K562 (cell line): ENCODE results near the gene PLXDC1. TPM values are rescaled to one million over a fixed set of nuclear protein-coding genes. Genes with fewer than 3 reads are reported as not detected.

Source experiments
- CBX2 ChIP-seq: fragments of 200-600 bp; sonication (generic); IDR thresholded peaks from one replicate; pipeline ENCODE4 v1.6.1; 2012; ENCODE audit warnings: mild to moderate bottlenecking, low read length, inconsistent platforms; ENCODE audit not compliant: insufficient read depth, poor library complexity, severe bottlenecking
- EGR1 ChIP-seq: fragments of 450-650 bp; conservative IDR thresholded peaks from 2 replicates; pipeline ENCODE4 v1.6.1; 2017; ENCODE audit warnings: mild to moderate bottlenecking
- ELK1 ChIP-seq: sonication (generic); formaldehyde crosslinking; IDR thresholded peaks from 2 replicates; pipeline ENCODE4 v1.8.1; 2022; ENCODE audit warnings: missing genetic modification reagents
- FUS ChIP-seq: fragments of 200-400 bp; formaldehyde crosslinking; optimal IDR thresholded peaks from 2 replicates; pipeline ENCODE3; 2017; ENCODE audit warnings: low read depth, low read length
- GTF2F1 ChIP-seq: IDR thresholded peaks from 2 replicates; pipeline ENCODE4 v1.6.1; 2011; ENCODE audit warnings: low read depth, low read length, improper control_type of control experiment
- HIVEP1 ChIP-seq: fragments of 250-450 bp; sonication (Bioruptor Pico); IDR thresholded peaks from 2 replicates; pipeline ENCODE4 v1.4.0; 2020; ENCODE audit warnings: mild to moderate bottlenecking
- KDM2B ChIP-seq: fragments of 250-450 bp; sonication (Bioruptor Pico); IDR thresholded peaks from 2 replicates; pipeline ENCODE4 v1.8.0; 2021; ENCODE audit warnings: mild to moderate bottlenecking, moderate library complexity
- MCM7 ChIP-seq, 2 experiments: fragments of 450-650 bp; IDR thresholded peaks; 2 replicates each; pipeline ENCODE4 v1.6.1; 2016 to 2018
- NFIC ChIP-seq: fragments of 450-650 bp; IDR thresholded peaks from 2 replicates; pipeline ENCODE4 v1.6.1; 2017; ENCODE audit warnings: mild to moderate bottlenecking, inconsistent platforms
- NUFIP1 ChIP-seq: fragments of 450-650 bp; IDR thresholded peaks from 2 replicates; pipeline ENCODE4 v1.6.1; 2018; ENCODE audit not compliant: partially characterized antibody
- RB1 ChIP-seq: fragments of 450-650 bp; IDR thresholded peaks from 2 replicates; pipeline ENCODE4 v1.6.1; 2017; ENCODE audit warnings: low read depth, mild to moderate bottlenecking
- RFX1 ChIP-seq: fragments of 450-650 bp; IDR thresholded peaks from 2 replicates; pipeline ENCODE4 v1.6.1; 2016; ENCODE audit warnings: mild to moderate bottlenecking, moderate library complexity
- RFX7 ChIP-seq: fragments of 250-450 bp; sonication (Bioruptor Pico); IDR thresholded peaks from 2 replicates; pipeline ENCODE4 v1.5.1; 2021; ENCODE audit warnings: mild to moderate bottlenecking
- SETDB1 ChIP-seq: IDR thresholded peaks from one replicate; pipeline ENCODE4 v1.6.1; 2012; ENCODE audit warnings: low read length, control low read depth, inconsistent platforms
- STAT5A ChIP-seq: IDR thresholded peaks from 2 replicates; pipeline ENCODE4 v1.6.1; 2012; ENCODE audit warnings: low read length, inconsistent platforms, borderline replicate concordance
- TRIM24 ChIP-seq, 2 experiments: fragments of 450-650 bp; IDR thresholded peaks; 2 replicates each; pipeline ENCODE4 v1.6.1; 2016
- ZFP1 ChIP-seq: fragments of 450-650 bp; formaldehyde crosslinking; IDR thresholded peaks from 2 replicates; pipeline ENCODE4 v1.4.0; 2020; ENCODE audit warnings: mild to moderate bottlenecking, mixed read lengths
- ZNF12 ChIP-seq: sonication (generic); formaldehyde crosslinking; IDR thresholded peaks from 2 replicates; pipeline ENCODE4 v1.4.0; 2020; ENCODE audit warnings: mild to moderate bottlenecking, missing genetic modification reagents
- ZNF165 ChIP-seq: fragments of 250-450 bp; sonication (Bioruptor Pico); IDR thresholded peaks from 2 replicates; pipeline ENCODE4 v1.4.0; 2020; ENCODE audit warnings: borderline replicate concordance
- ZNF175 ChIP-seq: fragments of 200-800 bp; sonication (Bioruptor generic); IDR thresholded peaks from 2 replicates; pipeline ENCODE4 v1.6.1; 2016; ENCODE audit warnings: low read depth, mild to moderate bottlenecking, missing genetic modification characterization, missing compliant biosample characterization
- ZNF253 ChIP-seq: fragments of 250-450 bp; sonication (Bioruptor Pico); conservative IDR thresholded peaks from 2 replicates; pipeline ENCODE4 v1.6.1; 2021; ENCODE audit warnings: mild to moderate bottlenecking
- ZNF3 ChIP-seq: fragments of 250-450 bp; sonication (Bioruptor Pico); IDR thresholded peaks from 2 replicates; pipeline ENCODE4 v1.5.0; 2021; ENCODE audit warnings: mild to moderate bottlenecking, moderate library complexity
- ZNF311 ChIP-seq: fragments of 250-450 bp; sonication (Bioruptor Pico); IDR thresholded peaks from 2 replicates; pipeline ENCODE4 v1.4.0; 2020; ENCODE audit warnings: mild to moderate bottlenecking, moderate library complexity
- ZNF41 ChIP-seq: fragments of 250-450 bp; sonication (Bioruptor Pico); conservative IDR thresholded peaks from 2 replicates; pipeline ENCODE4 v1.4.0; 2020; ENCODE audit warnings: mild to moderate bottlenecking
- ZNF444 ChIP-seq: fragments of 250-450 bp; sonication (Bioruptor Pico); IDR thresholded peaks from 2 replicates; pipeline ENCODE4 v1.4.0; 2020; ENCODE audit warnings: mild to moderate bottlenecking, moderate library complexity
- polyA plus RNA-seq, 8 experiments: library from polyadenylated mRNA; depleted of rRNA in 4 of 8; stranded (reverse) in 5 of 8; unstranded in 3 of 8; fragments of >200 nt; fragmentation: Nextera tagmentation in 2 of 8; fragmentation: Illumina TruSeq in 1 of 8; extraction: Ambion mirVana in 2 of 8; extraction: Trizol in 1 of 8; gene quantifications; 2 replicates each; pipeline versions ENCODE4 v1.2.1 to v1.2.3, GENCODE V29; 2011 to 2014; ENCODE audit warnings: inconsistent platforms in 1 of 8, missing spikeins in 1 of 8
- total RNA-seq, 7 experiments: library from RNA; depleted of rRNA in 6 of 7; stranded (reverse); fragments of >200 nt in 6 of 7; fragmentation: Illumina TruSeq in 2 of 7; extraction: Trizol in 2 of 7; gene quantifications; 2 replicates each; pipeline versions ENCODE4 v1.2.1 to v1.2.3, GENCODE V29; 2011 to 2021; ENCODE audit warnings: low replicate concordance in 1 of 7
- TF ChIP-seq, protein P1 (sequence below): fragments of 450-650 bp; IDR thresholded peaks from 2 replicates; pipeline ENCODE4 v1.6.1; 2016; ENCODE audit warnings: mild to moderate bottlenecking
- TF ChIP-seq, protein P2 (sequence below): fragments of 450-650 bp; IDR thresholded peaks from 2 replicates; pipeline ENCODE4 v1.6.1; 2016; ENCODE audit warnings: missing biosample characterization, missing genetic modification characterization

Gene PLXDC1
- total and polyA plus RNA-seq, 9 of the 15 experiments (the other 6 are each of a cell fraction or from before 2014, with no cell fraction given): not detected

- TF ChIP-seq RB1 (no peak), ZNF253 (no peak), ZNF12 (CRISPR knock-in tag) (no peak), CBX2 (no peak), ZNF3 (CRISPR knock-in tag) (no peak), EGR1 (no peak), KDM2B (CRISPR knock-in tag) (no peak), RFX7 (CRISPR knock-in tag) (no peak), NFIC (no peak), ZNF165 (no peak), ZNF41 (CRISPR knock-in tag) (no peak), MCM7 (IDR thresholded peaks at IDR 0.05) (no peak), TRIM24 (IDR thresholded peaks at IDR 0.05) (peak in 1 of 2 experiments; percentile 27; a peak in 2 of 4 replicates), ZNF175 (CRISPR knock-in tag) (peak; percentile 78), RFX1 (no peak), GTF2F1 (no peak), ZFP1 (CRISPR knock-in tag) (no peak), ZNF444 (CRISPR knock-in tag) (no peak), STAT5A (no peak), ZNF311 (CRISPR knock-in tag) (no peak), ELK1 (CRISPR knock-in tag) (no peak), SETDB1 (no peak), FUS (no peak), NUFIP1 (no peak), HIVEP1 (CRISPR knock-in tag) (no peak)
- TF ChIP-seq, protein P1, sequence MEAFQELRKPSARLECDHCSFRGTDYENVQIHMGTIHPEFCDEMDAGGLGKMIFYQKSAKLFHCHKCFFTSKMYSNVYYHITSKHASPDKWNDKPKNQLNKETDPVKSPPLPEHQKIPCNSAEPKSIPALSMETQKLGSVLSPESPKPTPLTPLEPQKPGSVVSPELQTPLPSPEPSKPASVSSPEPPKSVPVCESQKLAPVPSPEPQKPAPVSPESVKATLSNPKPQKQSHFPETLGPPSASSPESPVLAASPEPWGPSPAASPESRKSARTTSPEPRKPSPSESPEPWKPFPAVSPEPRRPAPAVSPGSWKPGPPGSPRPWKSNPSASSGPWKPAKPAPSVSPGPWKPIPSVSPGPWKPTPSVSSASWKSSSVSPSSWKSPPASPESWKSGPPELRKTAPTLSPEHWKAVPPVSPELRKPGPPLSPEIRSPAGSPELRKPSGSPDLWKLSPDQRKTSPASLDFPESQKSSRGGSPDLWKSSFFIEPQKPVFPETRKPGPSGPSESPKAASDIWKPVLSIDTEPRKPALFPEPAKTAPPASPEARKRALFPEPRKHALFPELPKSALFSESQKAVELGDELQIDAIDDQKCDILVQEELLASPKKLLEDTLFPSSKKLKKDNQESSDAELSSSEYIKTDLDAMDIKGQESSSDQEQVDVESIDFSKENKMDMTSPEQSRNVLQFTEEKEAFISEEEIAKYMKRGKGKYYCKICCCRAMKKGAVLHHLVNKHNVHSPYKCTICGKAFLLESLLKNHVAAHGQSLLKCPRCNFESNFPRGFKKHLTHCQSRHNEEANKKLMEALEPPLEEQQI: no peak
- TF ChIP-seq, protein P2, sequence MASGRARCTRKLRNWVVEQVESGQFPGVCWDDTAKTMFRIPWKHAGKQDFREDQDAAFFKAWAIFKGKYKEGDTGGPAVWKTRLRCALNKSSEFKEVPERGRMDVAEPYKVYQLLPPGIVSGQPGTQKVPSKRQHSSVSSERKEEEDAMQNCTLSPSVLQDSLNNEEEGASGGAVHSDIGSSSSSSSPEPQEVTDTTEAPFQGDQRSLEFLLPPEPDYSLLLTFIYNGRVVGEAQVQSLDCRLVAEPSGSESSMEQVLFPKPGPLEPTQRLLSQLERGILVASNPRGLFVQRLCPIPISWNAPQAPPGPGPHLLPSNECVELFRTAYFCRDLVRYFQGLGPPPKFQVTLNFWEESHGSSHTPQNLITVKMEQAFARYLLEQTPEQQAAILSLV (tag): peak; percentile 71
Measured at GRCh38 chr17:39014795-39015545, 136.5 kb downstream of the PLXDC1 start (continued).
